HG02970 (cell line): ENCODE measurements around the gene SLCO3A1.

Experiments
- ATAC-seq: cut with Tn5 transposase; IDR thresholded peaks from one replicate; pipeline ENCODE4 v1.9.1; 2021; ENCODE audit warnings: mild to moderate bottlenecking, moderate library complexity, moderate number of reproducible peaks; ENCODE audit not compliant: unreplicated experiment, low FRiP score

SLCO3A1 gene

GRCh38 chr15:91853511-91853947 is at the start of gene SLCO3A1:
TSS of gene SLCO3A1 (plus strand) at chr15:91853708.
- ATAC-seq, result peak; percentile 16

- ATAC-seq, result no peak
Observed at GRCh38 chr15:91807122-91807521, 46.4 kb upstream of the SLCO3A1 start.

GRCh38 chr15:91813924-91814323 is 39.6 kb upstream of the SLCO3A1 start:
- no peak for ATAC-seq

- ATAC-seq, result no peak
Observed at GRCh38 chr15:91816942-91817341, 36.6 kb upstream of the SLCO3A1 start.

- ATAC-seq, result no peak
Observed at GRCh38 chr15:91821458-91821857, 32.0 kb upstream of the SLCO3A1 start.

GRCh38 chr15:91824256-91824655 is 29.3 kb upstream of the SLCO3A1 start:
- ATAC-seq, result no peak

GRCh38 chr15:91826443-91826842 is 27.1 kb upstream of the SLCO3A1 start:
- ATAC-seq, result no peak

GRCh38 chr15:91833056-91833455 is 20.5 kb upstream of the SLCO3A1 start:
- ATAC-seq, result no peak

- no peak for ATAC-seq
Observed at GRCh38 chr15:91839867-91840266, 13.6 kb upstream of the SLCO3A1 start.

GRCh38 chr15:91841861-91842260 is 11.6 kb upstream of the SLCO3A1 start:
- ATAC-seq, result no peak

GRCh38 chr15:91844341-91844740 is 9.2 kb upstream of the SLCO3A1 start:
- ATAC-seq, result no peak

GRCh38 chr15:91844928-91845327 is 8.6 kb upstream of the SLCO3A1 start:
- ATAC-seq, result no peak

- no peak for ATAC-seq
Observed at GRCh38 chr15:91845720-91846119, 7.8 kb upstream of the SLCO3A1 start.

- ATAC-seq, result no peak
Observed at GRCh38 chr15:91849180-91849579, 4.3 kb upstream of the SLCO3A1 start.

- no peak for ATAC-seq
Observed at GRCh38 chr15:91849749-91850161, 3.8 kb upstream of the SLCO3A1 start.

GRCh38 chr15:91852741-91853510 is 582 bp upstream of the SLCO3A1 start:
- peak; percentile 50 for ATAC-seq

GRCh38 chr15:91853948-91854638 is 585 bp downstream of the SLCO3A1 start:
- no peak for ATAC-seq

GRCh38 chr15:91854639-91854990 is 1.1 kb downstream of the SLCO3A1 start:
- ATAC-seq, result no peak

- ATAC-seq, result no peak
Observed at GRCh38 chr15:91855241-91855640, 1.7 kb downstream of the SLCO3A1 start.

- no peak for ATAC-seq
Observed at GRCh38 chr15:91855684-91856489, 2.4 kb downstream of the SLCO3A1 start.

GRCh38 chr15:91857224-91857585 is 3.7 kb downstream of the SLCO3A1 start:
- ATAC-seq, result no peak
